HCT116 (cell line): ENCODE measurements around the gene COL21A1. TPM values are rescaled to one million over a fixed set of nuclear protein-coding genes. Genes with fewer than 3 reads are reported as not detected.

Experiments
- ELF1 ChIP-seq: IDR thresholded peaks from 2 replicates; pipeline ENCODE4 v1.6.1; 2012; ENCODE audit warnings: low read depth, borderline replicate concordance
- EZH2 ChIP-seq: fragments of 200-600 bp; sonication (generic); IDR thresholded peaks from 2 replicates; pipeline ENCODE4 v1.6.1; 2017; ENCODE audit warnings: antibody characterized with exemption, mixed run types
- EZH2phosphoT487 ChIP-seq: fragments of 200-600 bp; IDR thresholded peaks from 2 replicates; pipeline ENCODE4 v1.6.1; 2018; ENCODE audit warnings: antibody characterized with exemption, borderline replicate concordance
- JUND ChIP-seq: IDR thresholded peaks from 2 replicates; pipeline ENCODE4 v1.6.1; 2012
- RAD21 ChIP-seq: IDR thresholded peaks from 2 replicates; pipeline ENCODE4 v1.6.1; 2012; ENCODE audit warnings: low read depth, mild to moderate bottlenecking
- SIN3A ChIP-seq: IDR thresholded peaks from 2 replicates; pipeline ENCODE4 v1.6.1; 2012; ENCODE audit warnings: low read depth
- SP1 ChIP-seq: IDR thresholded peaks from 2 replicates; pipeline ENCODE4 v1.6.1; 2012; ENCODE audit warnings: low read depth
- ZFX ChIP-seq: fragments of 450-650 bp; IDR thresholded peaks from 2 replicates; pipeline ENCODE4 v1.6.1; 2017
- total RNA-seq: library from RNA; stranded (reverse); gene quantifications from one replicate; pipeline ENCODE4 v1.2.1, GENCODE V29; 2021; ENCODE audit not compliant: unreplicated experiment
- TF ChIP-seq, protein P1 (sequence below), 3 experiments: fragments of 200-600 bp in 1 of 3; sonication (generic) in 1 of 3; IDR thresholded peaks in 2 of 3; conservative IDR thresholded peaks in 1 of 3; 2 replicates each; pipeline ENCODE4 v1.5.1; 2012 to 2017; ENCODE audit warnings: low read depth in 2 of 3, low read length in 2 of 3, antibody characterized with exemption in 1 of 3, borderline replicate concordance in 1 of 3, control low read depth in 1 of 3, mild to moderate bottlenecking in 1 of 3, mixed read lengths in 1 of 3, mixed run types in 1 of 3, moderate library complexity in 1 of 3; ENCODE audit not compliant: insufficient read depth in 1 of 3
- TF ChIP-seq, protein P2 (sequence below): IDR thresholded peaks from 2 replicates; pipeline ENCODE4 v1.6.1; 2012
- TF ChIP-seq, protein P3 (sequence below): IDR thresholded peaks from 2 replicates; pipeline ENCODE4 v1.6.1; 2011; ENCODE audit warnings: mild to moderate bottlenecking, low read length, moderate library complexity; ENCODE audit not compliant: insufficient replicate concordance; ENCODE audit errors: extremely low read depth
- TF ChIP-seq, protein P4 (sequence below): IDR thresholded peaks from 2 replicates; pipeline ENCODE4 v1.6.1; 2012

The COL21A1 gene
- total RNA-seq, 1 experiment from 2014 or later = not detected

DNA sequence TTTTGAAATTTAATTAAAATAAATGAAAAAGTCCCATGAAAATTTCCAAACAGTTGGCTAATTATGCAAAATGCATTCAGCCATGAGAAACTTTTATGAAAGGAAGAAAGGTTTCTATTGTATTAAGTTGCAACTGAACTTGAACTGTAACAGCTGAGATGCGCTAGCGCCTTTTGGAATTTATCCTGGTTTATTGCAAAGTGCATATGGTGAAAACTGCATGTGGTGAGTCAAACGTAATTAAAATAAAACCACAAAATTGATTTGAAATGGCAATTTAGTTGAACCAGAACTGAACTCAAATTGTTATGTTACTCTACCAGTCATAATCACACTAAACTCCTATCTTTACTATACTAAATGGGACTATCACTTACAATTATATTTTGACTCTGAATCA is 46.4 kb upstream of the COL21A1 start (continued):
- TF ChIP-seq, protein P1, sequence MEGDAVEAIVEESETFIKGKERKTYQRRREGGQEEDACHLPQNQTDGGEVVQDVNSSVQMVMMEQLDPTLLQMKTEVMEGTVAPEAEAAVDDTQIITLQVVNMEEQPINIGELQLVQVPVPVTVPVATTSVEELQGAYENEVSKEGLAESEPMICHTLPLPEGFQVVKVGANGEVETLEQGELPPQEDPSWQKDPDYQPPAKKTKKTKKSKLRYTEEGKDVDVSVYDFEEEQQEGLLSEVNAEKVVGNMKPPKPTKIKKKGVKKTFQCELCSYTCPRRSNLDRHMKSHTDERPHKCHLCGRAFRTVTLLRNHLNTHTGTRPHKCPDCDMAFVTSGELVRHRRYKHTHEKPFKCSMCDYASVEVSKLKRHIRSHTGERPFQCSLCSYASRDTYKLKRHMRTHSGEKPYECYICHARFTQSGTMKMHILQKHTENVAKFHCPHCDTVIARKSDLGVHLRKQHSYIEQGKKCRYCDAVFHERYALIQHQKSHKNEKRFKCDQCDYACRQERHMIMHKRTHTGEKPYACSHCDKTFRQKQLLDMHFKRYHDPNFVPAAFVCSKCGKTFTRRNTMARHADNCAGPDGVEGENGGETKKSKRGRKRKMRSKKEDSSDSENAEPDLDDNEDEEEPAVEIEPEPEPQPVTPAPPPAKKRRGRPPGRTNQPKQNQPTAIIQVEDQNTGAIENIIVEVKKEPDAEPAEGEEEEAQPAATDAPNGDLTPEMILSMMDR (IDR thresholded peaks at IDR 0.05 in 2 of 3, conservative IDR thresholded peaks at IDR 0.05 in 1 of 3; ENCODE audit: borderline replicate concordance in 1 of 3, insufficient read depth in 1 of 3, low read depth in 2 of 3, low read length in 2 of 3) = no peak
- no peak for TF ChIP-seq ELF1
- TF ChIP-seq JUND = no peak
- TF ChIP-seq, protein P2, sequence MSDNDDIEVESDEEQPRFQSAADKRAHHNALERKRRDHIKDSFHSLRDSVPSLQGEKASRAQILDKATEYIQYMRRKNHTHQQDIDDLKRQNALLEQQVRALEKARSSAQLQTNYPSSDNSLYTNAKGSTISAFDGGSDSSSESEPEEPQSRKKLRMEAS = no peak
- TF ChIP-seq SIN3A = no peak
- no peak for TF ChIP-seq EZH2
- no peak for TF ChIP-seq SP1
- TF ChIP-seq RAD21 = no peak
- TF ChIP-seq, protein P3, sequence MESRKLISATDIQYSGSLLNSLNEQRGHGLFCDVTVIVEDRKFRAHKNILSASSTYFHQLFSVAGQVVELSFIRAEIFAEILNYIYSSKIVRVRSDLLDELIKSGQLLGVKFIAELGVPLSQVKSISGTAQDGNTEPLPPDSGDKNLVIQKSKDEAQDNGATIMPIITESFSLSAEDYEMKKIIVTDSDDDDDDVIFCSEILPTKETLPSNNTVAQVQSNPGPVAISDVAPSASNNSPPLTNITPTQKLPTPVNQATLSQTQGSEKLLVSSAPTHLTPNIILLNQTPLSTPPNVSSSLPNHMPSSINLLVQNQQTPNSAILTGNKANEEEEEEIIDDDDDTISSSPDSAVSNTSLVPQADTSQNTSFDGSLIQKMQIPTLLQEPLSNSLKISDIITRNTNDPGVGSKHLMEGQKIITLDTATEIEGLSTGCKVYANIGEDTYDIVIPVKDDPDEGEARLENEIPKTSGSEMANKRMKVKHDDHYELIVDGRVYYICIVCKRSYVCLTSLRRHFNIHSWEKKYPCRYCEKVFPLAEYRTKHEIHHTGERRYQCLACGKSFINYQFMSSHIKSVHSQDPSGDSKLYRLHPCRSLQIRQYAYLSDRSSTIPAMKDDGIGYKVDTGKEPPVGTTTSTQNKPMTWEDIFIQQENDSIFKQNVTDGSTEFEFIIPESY = no peak
- TF ChIP-seq EZH2phosphoT487 = no peak
- TF ChIP-seq, protein P4, sequence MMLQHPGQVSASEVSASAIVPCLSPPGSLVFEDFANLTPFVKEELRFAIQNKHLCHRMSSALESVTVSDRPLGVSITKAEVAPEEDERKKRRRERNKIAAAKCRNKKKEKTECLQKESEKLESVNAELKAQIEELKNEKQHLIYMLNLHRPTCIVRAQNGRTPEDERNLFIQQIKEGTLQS = no peak
- TF ChIP-seq ZFX = no peak
